Measurements from ENCODE around the gene NR1H4. TPM values are rescaled to one million over a fixed set of nuclear protein-coding genes. Genes with fewer than 3 reads are reported as not detected.
"Not testable (repeated sequence)": the region's sequence is repeated elsewhere in the genome, so short reads cannot be mapped to it uniquely, and the experiment has no call there.

NR1H4 gene
- total RNA-seq, 1 experiment from 2014 or later: 2.3 TPM

DNA sequence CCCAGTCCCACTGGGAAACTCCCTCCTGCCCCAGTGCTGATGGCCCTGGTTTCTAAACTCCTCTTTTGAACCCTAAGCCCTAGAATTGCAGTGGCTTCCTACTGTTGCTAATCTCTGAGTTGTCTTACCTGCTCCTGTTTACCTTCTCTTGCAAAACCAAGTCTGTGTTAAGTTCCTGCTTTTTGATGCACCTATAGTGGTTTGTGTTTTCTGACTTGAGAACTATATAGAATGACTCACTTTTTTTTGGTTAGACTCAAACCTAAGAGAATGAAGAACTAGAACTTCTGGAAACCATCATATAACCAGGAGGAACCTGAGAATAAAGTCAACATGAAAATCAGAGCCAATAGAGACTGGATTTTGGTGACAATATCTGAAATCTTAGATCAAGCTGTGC lies 94.3 kb downstream of the NR1H4 start:
- DNase-seq (ENCODE audit: low spot score): no peak

GRCh38 chr12:100572184-100572583 lies 98.5 kb downstream of the NR1H4 start:
- DNase-seq (ENCODE audit: low spot score): no peak

DNA sequence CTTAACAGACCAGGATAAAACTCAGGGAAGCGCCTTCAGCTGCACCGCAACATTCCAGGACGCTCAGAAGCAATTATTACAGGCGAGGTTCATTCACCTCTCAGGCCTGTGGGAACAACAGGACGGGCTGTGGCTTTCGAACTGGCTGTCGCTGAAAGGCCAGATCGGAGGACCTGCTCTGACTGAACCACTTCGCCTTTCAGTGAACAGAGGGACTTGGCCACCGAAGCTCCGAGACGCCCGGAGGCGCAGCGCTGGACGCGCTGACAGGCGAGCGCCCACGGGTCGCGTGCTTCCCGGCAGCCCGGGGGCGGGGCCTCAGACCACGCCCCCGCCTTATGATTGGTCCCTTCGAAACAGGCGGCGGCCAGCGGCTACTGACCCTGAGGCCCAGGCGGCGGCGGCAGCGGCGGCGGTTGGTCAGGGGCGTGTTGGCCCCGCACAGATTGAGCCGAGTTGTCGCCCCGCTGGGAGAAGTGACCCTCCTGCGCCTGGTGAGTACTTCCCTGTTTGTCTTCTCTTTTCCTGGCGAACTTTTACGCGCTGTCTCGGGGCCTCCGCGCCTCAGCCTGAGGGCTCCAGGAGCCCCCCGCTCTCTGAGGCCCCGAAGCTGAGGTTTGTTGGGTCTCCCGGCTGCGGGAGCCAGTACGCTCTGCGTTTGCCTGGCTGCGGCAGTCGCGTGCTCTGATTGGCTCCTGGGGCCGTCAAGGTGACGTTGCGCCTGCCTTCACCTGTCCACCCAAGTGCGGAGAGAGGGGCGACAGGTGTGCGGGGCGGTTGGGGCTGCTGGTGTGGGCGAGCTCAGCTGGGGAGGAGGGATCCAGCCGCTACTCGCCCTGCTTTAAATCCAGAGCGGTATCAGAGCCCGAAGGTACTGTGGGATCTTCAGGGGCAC lies 99.9 kb downstream of the NR1H4 start, which contains the start of gene GAS2L3:
Gene GAS2L3 (plus strand): TSS at position 393 of the 895 bp plus-strand sequence. CDS start 21,221 bp downstream, outside the sequence.
- peak; percentile 72 for DNase-seq (ENCODE audit: low spot score)

- DNase-seq (ENCODE audit: low spot score): peak; percentile 11
Observed at GRCh38 chr12:100574187-100575074, 100.8 kb downstream of the NR1H4 start.

DNA sequence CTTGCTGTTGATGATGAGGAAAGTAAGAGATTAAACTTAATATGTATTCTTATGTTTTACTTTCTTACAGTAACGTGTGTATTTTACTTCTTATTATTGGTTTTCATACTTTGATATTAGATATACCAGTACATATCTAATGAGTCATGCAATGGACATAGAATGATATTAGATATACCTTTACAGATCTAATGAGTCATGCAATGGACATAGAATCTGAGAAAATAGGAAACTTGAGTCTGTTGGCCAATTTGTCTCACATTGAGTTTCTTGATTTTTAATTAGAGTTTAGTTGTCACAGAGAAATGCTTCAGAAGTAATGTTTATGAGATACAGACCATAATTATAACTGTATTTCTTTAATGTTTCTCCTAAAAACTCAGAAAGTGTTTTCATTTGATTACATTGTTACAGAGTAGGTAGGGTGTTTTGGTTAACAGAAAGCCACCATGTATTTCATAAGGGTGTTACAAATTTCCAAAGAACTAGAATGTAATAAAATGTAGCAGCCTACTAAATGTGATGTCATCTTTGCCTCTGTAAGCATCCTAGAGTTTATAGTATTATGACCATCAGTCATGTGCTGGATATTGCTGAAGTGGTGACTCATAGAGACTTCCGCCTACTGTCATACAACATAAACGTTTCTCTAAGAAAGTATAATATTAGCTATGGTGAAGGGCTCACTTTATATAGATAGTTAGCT lies 102.8 kb downstream of the NR1H4 start:
- peak; percentile 75 for DNase-seq (ENCODE audit: low spot score)

GRCh38 chr12:100578923-100579322 lies 105.3 kb downstream of the NR1H4 start:
- no peak for DNase-seq (ENCODE audit: low spot score)

GRCh38 chr12:100579844-100580243 lies 106.2 kb downstream of the NR1H4 start:
- DNase-seq (ENCODE audit: low spot score): no peak

DNA sequence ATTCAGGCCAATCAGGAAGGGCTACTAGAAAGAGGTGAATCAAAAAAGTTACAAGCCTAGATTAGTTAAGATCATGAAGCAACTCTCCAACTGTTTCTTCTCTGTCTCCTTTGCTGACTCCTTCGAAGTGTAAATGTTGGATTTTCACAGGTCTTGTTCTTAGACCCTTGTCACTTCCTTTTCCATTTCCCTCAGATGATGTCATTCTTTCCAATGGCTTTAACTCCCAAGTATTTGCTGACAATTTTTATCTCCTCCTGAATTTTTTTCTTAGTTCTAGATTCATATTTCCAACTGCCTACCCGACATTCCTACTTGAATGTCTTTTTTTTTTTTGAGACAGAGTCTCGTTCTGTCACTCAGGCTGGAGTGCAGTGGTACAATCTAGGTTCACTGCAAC lies 110.6 kb downstream of the NR1H4 start:
- no peak for DNase-seq (ENCODE audit: low spot score)

DNA sequence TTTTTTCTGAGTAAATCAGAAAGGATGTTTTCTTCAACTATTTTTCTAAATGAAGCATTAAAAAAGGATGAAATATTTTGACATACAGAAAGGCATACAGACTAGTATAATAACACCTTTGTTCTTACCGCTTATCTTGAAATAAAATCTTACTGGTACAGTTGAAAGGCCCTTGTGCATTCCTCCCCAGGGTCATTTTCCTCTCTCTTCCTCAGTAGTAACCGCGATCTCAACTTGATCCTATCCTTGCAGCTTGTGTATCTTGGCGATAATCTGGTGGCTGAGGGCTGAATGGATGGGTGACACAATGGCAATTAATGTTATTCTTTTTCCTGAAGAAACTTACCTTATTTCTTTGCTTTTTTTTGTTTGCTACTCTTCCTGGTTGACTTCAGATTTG lies 118.3 kb downstream of the NR1H4 start:
- DNase-seq (ENCODE audit: low spot score): no peak

- no peak for DNase-seq (ENCODE audit: low spot score)
Observed at GRCh38 chr12:100593490-100593889, 119.8 kb downstream of the NR1H4 start.

- no peak for DNase-seq (ENCODE audit: low spot score)
Observed at GRCh38 chr12:100601626-100602025, 128.0 kb downstream of the NR1H4 start.

DNA sequence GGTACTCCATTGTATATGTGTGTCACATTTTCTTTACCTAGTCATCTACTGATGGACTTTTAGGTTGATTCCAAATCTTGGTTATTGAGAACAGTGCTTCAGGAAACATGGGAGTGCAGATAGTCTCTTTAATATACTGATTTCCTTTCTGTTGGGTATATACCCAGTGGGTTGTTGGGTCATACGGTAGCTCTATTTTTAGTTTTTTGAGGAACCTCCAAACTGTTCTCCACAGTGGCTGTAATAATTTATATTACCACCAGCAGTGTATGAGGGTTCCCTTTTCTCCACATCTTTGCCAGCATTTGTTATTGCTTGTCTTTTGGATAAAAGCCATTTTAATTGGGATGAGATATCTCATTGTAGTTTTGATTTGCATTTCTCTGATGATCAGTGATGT lies 129.3 kb downstream of the NR1H4 start:
- not testable (repeated sequence) for DNase-seq (ENCODE audit: low spot score)

DNA sequence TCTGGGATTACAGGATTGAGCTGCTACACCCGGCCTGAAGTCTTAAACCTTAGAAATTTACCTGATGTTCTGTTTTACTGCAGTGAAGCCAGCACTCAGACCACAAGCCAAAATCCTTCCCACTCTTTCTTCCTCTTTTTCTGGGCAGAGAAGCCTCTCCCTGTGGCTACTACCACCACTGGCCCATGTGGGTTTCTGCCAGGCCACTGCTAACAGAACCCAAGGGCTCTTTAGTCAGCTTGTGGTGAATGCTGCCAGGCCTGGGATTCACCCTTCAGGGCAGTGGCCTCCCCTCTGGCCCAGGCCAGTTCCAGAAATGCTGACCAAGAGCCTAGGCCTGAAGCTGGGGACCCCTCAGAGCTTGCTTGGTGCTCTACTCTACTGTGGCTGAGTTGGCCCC lies 135.1 kb downstream of the NR1H4 start:
- DNase-seq (ENCODE audit: low spot score): no peak

DNA sequence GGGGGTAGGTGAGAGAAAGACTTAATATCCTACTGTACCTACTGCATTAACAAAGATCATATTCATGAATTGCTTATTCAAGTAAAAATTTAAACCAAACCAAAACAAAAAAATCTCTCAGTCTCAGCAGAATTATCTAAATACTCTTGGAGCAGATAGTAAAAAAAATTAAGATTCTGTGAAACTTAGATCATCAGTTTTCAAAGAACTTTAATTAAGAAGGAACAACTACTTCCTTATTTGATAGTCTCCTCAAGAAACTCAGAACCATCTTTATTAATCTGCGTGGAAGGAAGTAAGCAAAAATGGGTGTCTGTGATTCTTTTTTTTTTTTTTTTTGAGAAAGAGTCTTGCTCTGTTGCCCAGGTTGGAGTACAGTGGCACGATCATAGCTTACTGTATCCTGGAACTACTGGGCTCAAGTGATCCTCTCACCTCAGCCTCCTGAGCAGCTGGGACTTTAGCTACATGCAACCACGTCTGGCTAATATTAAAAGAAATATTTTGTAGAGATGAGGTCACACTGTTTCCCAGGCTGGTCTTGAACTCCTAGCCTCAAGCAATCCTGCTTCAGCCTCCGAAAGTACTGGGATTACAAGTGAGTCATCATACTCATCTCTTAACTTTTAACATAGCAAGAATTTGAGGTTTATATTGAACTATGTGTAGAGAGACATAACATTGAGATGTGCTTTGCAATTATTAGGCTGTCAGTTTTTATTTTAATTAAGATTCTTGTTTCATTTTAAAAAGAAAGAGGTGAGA lies 137.2 kb downstream of the NR1H4 start:
- DNase-seq (ENCODE audit: low spot score): no peak

- DNase-seq (ENCODE audit: low spot score): no peak
Observed at GRCh38 chr12:100612606-100613005, 138.9 kb downstream of the NR1H4 start.

Other genes with a start within 250 kb of the NR1H4 start
- gene DEPDC4, start 206.8 kb upstream of the NR1H4 start, total RNA-seq (2014; rRNA removed; shearing (Covaris generic)): 2.3 and 2.5 TPM in 2 replicates
- gene SCYL2, start 206.7 kb upstream of the NR1H4 start, total RNA-seq (2014; rRNA removed; shearing (Covaris generic)): 23.2 and 35.7 TPM in 2 replicates
- not detected in 2 replicates for gene SLC17A8, start 116.8 kb upstream of the NR1H4 start, total RNA-seq (2014; rRNA removed; shearing (Covaris generic))
- 14.7 and 18.7 TPM in 2 replicates for gene GAS2L3, start 99.8 kb downstream of the NR1H4 start, total RNA-seq (2014; rRNA removed; shearing (Covaris generic))

All from H4 (cell line).